Ovary (tissue), 9 donors: ENCODE results near the gene NUP160. TPM values are rescaled to one million over a fixed set of nuclear protein-coding genes. Genes with fewer than 3 reads are reported as not detected.
A peak's percentile ranks its signal among the peaks of the same experiment; 100 is the strongest.
"Not testable (repeated sequence)": the region's sequence is repeated elsewhere in the genome, so short reads cannot be mapped to it uniquely, and the experiment has no call there.

ENCODE experiments used
- DNase-seq, 5 donors: peaks; one replicate each; pipeline ENCODE4 v3.0.0-alpha.2; 2019 to 2020
- H3K27ac ChIP-seq, 2 donors: fragments of 200-600 bp; one replicate each; pipeline versions ENCODE4 v1.5.1 to v1.8.0; 2019 to 2022
- H3K27me3 ChIP-seq: fragments of 200-600 bp; one replicate; pipeline ENCODE4 v1.8.0; 2022
- H3K36me3 ChIP-seq: fragments of 200-600 bp; sonication (generic); one replicate; pipeline ENCODE4 v1.5.1; 2019
- H3K4me1 ChIP-seq: one replicate; pipeline ENCODE4 v1.8.1; 2013; ENCODE audit warnings: mild to moderate bottlenecking, moderate library complexity; ENCODE audit not compliant: insufficient read depth
- H3K4me3 ChIP-seq: fragments of 200-600 bp; sonication (generic); one replicate; pipeline ENCODE4 v1.5.1; 2017
- H3K9me3 ChIP-seq, 2 donors: fragments of 200-600 bp in 1 of 2; sonication (generic) in 1 of 2; one replicate each; pipeline versions ENCODE4 v1.5.1 to v1.8.1; 2013 to 2019; ENCODE audit warnings: mild to moderate bottlenecking in 1 of 2, moderate library complexity in 1 of 2
- CTCF ChIP-seq, 3 donors: fragments of 450-650 bp in 2 of 3; fragments of 200-600 bp in 1 of 3; IDR thresholded peaks; one replicate each; pipeline versions ENCODE4 v1.5.1 to v1.8.0; 2016 to 2022; ENCODE audit warnings: antibody characterized with exemption in 3 of 3, mild to moderate bottlenecking in 1 of 3
- EP300 ChIP-seq: sonication (generic); formaldehyde crosslinking; IDR thresholded peaks from one replicate; pipeline ENCODE4 v1.6.1; 2017; ENCODE audit warnings: antibody characterized with exemption
- POLR2A ChIP-seq: fragments of 450-650 bp; IDR thresholded peaks from one replicate; pipeline ENCODE4 v1.6.1; 2017; ENCODE audit warnings: antibody characterized with exemption, mild to moderate bottlenecking, moderate library complexity
- WGBS, 3 donors: extraction: QIAGEN DNeasy Blood & Tissue Kit in 1 of 3; methylation state at CpG; one replicate each; pipeline versions ENCODE4 v1.1.5 to v1.1.7; 2013 to 2017; 5-methylcytosine and 5-hydroxymethylcytosine counted together
- intact Hi-C, 4 donors: fragments of 100-400 bp; cut with DNase I; formaldehyde crosslinking; loops; one replicate each; pipeline versions ENCODE4 v1.11.0 to v1.15.1; 2022 to 2023
- polyA plus RNA-seq, 2 donors: library from polyadenylated mRNA; stranded (reverse); fragments of 200-250 nt in 1 of 2; fragments of 350-450 nt in 1 of 2; fragmentation: Illumina TruSeq in 1 of 2; extraction: RNeasy Lipid Tissue Mini Kit (QIAGEN cat#74804) in 1 of 2; gene quantifications; one replicate each; pipeline ENCODE4 v1.2.3, GENCODE V29; 2013 to 2014
- total RNA-seq, 7 donors: library from RNA; depleted of rRNA in 2 of 7; stranded (reverse); fragments of >200 nt in 2 of 7; fragmentation: NEBNext Ultra II Directional in 3 of 7; extraction: Animal tissue kit (Norgen Biotek cat#: 25700) in 3 of 7; gene quantifications; one replicate each; pipeline versions ENCODE4 v1.1.0 to v1.2.4, GENCODE V29; 2016 to 2023
- donor health status: DM: no; HTN: no; CAD: no; lungs with moderate emphysema.
- donor health status: DM: no; HTN: no; CAD: no.
- donor health status: Bipolar disorder and iron deficiency.
- donor health status: DM: yes; HTN: yes; CAD: no.
- donor health status: DM: no; HTN: no; CAD: no.
- donor health status: DM: yes; HTN: yes; CAD: no.

NUP160 gene
- total and polyA plus RNA-seq, 9 donors: 21.3 to 48.5 (median 31.6) TPM

GRCh38 chr11:47778878-47779483 is 69.2 kb downstream of the NUP160 start:
- Histone ChIP-seq H3K4me3 (no peak overlapping the region), H3K27me3 (no peaks in the 10 kb centered on the region), H3K27ac (no peak overlapping the region), H3K36me3 (no peaks in the 10 kb centered on the region), H3K4me1 (no peaks in the 10 kb centered on the region), H3K9me3 (no peaks in the 10 kb centered on the region)
- WGBS, 3 donors: 84 to 92% (median 85%) methylated on average over 7 of the region's 7 CpGs
- no peak for DNase-seq
- intact Hi-C loops: no loop called here
- TF ChIP-seq CTCF (IDR thresholded peaks at IDR 0.05): no peak
- TF ChIP-seq POLR2A: no peak
- no peak for TF ChIP-seq EP300

- WGBS, 3 donors: 62 to 76% (median 70%) methylated on average over 8 of the region's 8 CpGs
- no peak for DNase-seq
- no peak overlapping the region for H3K4me3 ChIP-seq
- intact Hi-C loops: no loop called here
- H3K27me3 ChIP-seq: no peaks in the 10 kb centered on the region
- H3K9me3 ChIP-seq: no peaks in the 10 kb centered on the region
- H3K27ac ChIP-seq: no peak overlapping the region
- H3K36me3 ChIP-seq: no peaks in the 10 kb centered on the region
- no peak for TF ChIP-seq CTCF (IDR thresholded peaks at IDR 0.05)
- TF ChIP-seq EP300: no peak
- H3K4me1 ChIP-seq: no peaks in the 10 kb centered on the region
Measured at GRCh38 chr11:47775240-47775869, 72.8 kb downstream of the NUP160 start.

GRCh38 chr11:47773882-47774281 is 74.3 kb downstream of the NUP160 start:
- H3K27me3 ChIP-seq: no peaks in the 10 kb centered on the region
- no peak overlapping the region for H3K4me3 ChIP-seq
- no peaks in the 10 kb centered on the region for H3K9me3 ChIP-seq
- intact Hi-C loops: no loop called here
- WGBS, 3 donors: 95 to 98% (median 96%) methylated on average over 3 of the region's 3 CpGs
- no peaks in the 10 kb centered on the region for H3K36me3 ChIP-seq
- no peaks in the 10 kb centered on the region for H3K4me1 ChIP-seq
- no peak for DNase-seq
- no peak for TF ChIP-seq POLR2A
- H3K27ac ChIP-seq: no peak overlapping the region

- not testable (repeated sequence) for H3K9me3 ChIP-seq, H3K4me1 ChIP-seq, DNase-seq, H3K36me3 ChIP-seq, H3K4me3 ChIP-seq, H3K27me3 ChIP-seq, H3K27ac ChIP-seq
- intact Hi-C loops: loop anchor here in 1 of 4 donors (10.0 kb wide), 1 partner anchor 125 kb away; the partner anchor contains the start of gene MTCH2
- whole genome bisulfite sequencing, 3 donors: 82 to 92% (median 85%) methylated on average over 14 of the region's 14 CpGs
Measured at GRCh38 chr11:47769556-47769955, 78.6 kb downstream of the NUP160 start.

GRCh38 chr11:47768101-47768612 is 80.0 kb downstream of the NUP160 start:
- H3K27ac ChIP-seq: peak overlapping the region; percentile 90 to 98
- no peaks in the 10 kb centered on the region for H3K27me3 ChIP-seq
- H3K4me3 ChIP-seq: peak overlapping the region; percentile 58
- no peaks in the 10 kb centered on the region for H3K36me3 ChIP-seq
- DNase-seq: peak; percentile 45 to 62 (median 52)
- intact Hi-C loops: loop anchor here in 1 of 4 donors (10.0 kb wide), 1 partner anchor 123 kb away; the partner anchor contains the start of gene MTCH2
- H3K4me1 ChIP-seq: peaks cover 3% of the 10 kb centered on the region
- H3K9me3 ChIP-seq: no peaks in the 10 kb centered on the region
- TF ChIP-seq EP300: no peak
- TF ChIP-seq POLR2A: peak; percentile 29
- WGBS, 3 donors: 1 to 4% (median 4%) methylated on average over 12 of the region's 12 CpGs
